GM21723 (cell line): Measurements from ENCODE around the gene UBC.
"Not testable (repeated sequence)": the region's sequence is repeated elsewhere in the genome, so short reads cannot be mapped to it uniquely, and the experiment has no call there.

Source experiments
- ATAC-seq: cut with Tn5 transposase; IDR thresholded peaks from one replicate; pipeline ENCODE4 v1.9.1; 2021; ENCODE audit warnings: mild to moderate bottlenecking, moderate library complexity; ENCODE audit not compliant: unreplicated experiment

Gene UBC

DNA sequence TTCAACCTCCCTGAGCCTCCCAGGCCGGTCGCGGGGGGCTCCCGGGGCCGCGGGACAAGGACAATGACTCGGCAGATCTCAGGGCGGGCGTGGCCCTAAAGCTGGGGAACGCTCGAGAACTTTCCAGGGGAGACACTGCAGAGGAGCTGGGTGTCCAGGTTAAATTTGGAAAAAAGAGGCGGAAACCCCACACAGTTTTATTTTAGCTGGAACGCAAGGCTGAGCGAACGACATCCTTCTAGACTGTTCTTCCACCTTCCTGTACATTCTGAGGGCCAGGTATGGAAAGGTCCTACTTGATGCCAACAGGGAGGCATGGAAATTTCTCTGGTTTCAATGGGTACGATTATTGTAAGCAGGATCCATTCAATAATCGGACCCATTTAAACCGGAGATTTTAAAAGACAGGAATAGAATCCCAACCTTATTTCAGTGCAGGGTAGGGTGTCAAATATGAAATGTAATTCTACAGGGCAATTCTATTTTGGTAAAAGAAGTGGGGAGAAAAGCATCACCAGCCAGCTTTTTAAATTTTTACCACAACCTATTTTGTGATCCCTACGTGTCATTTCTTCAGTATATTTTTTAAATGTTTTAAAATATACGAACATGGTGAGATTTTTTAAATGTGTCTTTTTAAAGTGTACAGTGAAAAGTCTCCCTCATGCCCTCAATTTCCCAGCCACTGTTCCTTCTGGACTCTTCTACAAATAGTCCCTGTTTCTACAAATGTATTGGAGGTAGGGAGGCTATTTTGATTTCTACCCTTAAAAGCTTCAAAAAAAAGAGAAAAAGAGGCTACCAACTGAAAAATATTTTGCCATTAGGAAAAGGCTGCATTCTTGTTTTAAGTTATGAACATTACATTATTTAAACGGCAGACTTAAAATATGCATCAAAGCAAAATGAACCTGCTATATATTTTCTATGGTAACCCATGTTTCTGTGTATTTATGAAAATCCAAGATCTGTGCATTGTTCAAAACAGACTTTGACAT is 1.1 kb upstream of the UBC start:
- ATAC-seq, result no peak

DNA sequence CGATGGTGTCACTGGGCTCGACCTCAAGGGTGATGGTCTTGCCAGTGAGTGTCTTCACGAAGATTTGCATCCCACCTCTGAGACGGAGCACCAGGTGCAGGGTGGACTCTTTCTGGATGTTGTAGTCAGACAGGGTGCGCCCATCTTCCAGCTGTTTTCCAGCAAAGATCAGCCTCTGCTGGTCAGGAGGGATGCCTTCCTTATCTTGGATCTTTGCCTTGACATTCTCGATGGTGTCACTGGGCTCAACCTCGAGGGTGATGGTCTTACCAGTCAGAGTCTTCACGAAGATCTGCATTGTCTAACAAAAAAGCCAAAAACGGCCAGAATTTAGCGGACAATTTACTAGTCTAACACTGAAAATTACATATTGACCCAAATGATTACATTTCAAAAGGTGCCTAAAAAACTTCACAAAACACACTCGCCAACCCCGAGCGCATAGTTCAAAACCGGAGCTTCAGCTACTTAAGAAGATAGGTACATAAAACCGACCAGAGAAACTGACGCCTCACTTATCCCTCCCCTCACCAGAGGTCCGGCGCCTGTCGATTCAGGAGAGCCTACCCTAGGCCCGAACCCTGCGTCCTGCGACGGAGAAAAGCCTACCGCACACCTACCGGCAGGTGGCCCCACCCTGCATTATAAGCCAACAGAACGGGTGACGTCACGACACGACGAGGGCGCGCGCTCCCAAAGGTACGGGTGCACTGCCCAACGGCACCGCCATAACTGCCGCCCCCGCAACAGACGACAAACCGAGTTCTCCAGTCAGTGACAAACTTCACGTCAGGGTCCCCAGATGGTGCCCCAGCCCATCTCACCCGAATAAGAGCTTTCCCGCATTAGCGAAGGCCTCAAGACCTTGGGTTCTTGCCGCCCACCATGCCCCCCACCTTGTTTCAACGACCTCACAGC is 717 bp downstream of the UBC start:
- peak; percentile 30 for ATAC-seq

DNA sequence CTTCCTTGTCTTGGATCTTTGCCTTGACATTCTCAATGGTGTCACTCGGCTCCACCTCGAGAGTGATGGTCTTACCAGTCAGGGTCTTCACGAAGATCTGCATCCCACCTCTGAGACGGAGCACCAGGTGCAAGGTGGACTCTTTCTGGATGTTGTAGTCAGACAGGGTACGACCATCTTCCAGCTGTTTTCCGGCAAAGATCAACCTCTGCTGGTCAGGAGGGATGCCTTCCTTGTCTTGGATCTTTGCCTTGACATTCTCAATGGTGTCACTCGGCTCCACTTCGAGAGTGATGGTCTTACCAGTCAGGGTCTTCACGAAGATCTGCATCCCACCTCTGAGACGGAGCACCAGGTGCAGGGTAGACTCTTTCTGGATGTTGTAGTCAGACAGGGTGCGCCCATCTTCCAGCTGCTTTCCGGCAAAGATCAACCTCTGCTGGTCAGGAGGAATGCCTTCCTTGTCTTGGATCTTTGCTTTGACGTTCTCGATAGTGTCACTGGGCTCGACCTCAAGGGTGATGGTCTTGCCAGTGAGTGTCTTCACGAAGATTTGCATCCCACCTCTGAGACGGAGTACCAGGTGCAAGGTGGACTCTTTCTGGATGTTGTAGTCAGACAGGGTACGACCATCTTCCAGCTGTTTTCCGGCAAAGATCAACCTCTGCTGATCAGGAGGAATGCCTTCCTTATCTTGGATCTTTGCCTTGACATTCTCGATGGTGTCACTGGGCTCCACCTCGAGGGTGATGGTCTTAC is 1.7 kb downstream of the UBC start:
- not testable (repeated sequence) for ATAC-seq

DNA sequence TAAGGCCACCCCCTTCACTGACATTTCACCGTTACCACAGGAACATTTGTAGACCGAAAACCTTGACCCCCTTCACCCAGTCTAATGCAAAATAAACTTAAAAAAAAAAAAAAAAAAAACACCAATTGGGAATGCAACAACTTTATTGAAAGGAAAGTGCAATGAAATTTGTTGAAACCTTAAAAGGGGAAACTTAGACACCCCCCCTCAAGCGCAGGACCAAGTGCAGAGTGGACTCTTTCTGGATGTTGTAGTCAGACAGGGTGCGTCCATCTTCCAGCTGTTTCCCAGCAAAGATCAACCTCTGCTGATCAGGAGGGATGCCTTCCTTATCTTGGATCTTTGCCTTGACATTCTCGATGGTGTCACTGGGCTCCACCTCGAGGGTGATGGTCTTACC is 2.9 kb downstream of the UBC start:
- not testable (repeated sequence) for ATAC-seq

DNA sequence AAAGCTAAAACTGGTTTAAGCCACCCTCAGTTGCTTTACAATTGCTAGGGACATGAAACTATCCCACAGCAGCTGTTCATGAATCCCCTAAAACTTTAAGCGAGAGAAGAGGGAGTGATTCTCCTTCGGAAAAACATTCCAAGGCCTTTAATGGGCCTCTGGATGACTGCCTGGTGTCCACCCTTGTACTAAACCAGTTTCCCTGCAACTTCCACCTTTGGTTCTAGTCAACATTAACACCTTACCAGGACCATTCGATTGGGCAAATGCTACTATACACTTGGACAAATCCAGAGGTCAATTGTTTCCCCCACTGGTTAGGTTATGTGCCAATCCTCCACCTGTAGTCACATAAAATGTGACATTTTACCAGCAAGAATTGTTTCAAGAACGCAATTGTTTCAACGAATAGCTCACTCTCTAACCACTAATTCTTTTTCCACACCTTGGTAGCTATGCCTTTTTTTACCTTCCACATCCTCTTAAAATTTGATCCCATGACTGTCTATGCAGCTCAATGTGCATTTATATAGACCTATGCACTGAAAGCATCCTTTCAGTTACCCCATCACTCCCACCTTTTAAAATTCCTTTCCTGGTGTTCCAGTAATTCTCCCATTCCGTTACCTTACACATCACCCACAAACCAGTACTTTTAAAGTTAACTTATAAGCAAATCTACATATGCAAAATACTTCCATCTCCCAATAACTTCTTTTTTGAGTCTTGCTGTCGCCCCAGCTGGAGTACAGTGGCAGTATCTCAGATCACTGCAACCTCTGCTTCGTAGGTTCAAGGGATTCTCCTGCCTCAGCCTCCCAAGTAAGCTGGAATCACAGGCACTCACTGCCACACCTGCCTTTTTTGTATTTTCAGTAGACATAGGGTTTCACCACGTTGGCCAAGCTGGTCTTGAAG is 3.6 kb downstream of the UBC start:
- no peak for ATAC-seq

DNA sequence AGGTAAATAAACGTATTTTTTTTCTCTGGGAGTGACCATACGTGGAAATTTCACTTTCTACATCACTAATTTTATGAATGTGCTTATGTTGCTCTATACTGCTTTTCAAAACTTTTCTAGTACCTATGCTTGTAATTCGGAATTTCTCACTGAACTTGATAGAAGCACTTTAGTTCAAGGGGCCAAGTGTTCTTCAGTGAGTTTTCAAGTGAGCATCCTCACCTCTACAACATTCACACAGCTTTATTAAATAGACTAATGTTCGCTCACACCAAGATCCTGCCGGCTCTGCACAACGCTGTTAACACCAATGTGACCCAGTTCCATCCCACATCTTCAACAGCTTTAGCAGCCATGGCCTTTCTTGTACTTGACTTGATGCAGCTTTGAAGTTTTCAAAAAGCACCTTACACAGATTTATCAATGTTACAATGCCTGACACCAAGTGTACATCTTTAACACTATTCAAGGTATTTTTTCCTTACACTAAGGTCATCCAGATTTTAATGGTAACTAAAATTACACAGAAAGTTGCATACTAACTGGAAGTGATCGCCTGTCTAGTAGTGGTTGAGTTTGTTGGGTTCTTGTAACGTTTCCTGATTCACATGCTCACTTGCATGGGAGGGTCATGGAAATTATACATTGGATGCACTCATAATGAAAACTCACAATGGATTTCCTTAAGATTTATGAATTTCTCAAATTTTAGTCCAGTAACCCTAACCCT is 4.5 kb downstream of the UBC start:
- ATAC-seq, result no peak

DNA sequence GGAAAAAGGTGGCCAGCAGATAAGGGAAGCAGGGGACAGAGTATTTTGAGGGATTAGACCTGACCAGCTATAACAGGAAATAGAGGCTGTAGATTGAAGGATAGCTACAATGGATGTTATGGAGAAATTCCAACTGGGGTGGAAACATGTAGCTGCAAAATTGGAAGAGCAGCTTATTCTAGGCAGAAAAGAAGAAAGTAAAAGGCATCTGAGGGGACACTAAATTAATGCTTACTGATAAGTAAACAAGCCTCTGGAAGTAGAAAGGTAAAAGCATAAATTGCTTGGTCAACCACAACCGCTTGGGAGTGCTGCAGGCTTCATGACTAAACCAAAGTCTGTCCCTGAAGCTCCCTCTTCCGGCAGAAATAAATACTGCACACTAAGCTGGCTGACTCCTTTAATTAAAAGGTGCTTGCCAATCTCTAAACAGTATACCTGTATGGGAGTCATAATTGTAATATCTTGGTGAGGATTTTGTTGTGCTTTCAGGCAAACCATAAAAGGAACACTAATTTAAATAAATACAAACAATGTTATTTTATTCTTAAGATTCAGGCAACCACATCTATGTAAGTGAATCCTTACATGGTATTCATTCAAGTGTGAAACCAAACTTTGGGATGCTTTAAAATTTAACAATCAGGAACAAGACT is 7.7 kb downstream of the UBC start:
- peak; percentile 61 for ATAC-seq

DNA sequence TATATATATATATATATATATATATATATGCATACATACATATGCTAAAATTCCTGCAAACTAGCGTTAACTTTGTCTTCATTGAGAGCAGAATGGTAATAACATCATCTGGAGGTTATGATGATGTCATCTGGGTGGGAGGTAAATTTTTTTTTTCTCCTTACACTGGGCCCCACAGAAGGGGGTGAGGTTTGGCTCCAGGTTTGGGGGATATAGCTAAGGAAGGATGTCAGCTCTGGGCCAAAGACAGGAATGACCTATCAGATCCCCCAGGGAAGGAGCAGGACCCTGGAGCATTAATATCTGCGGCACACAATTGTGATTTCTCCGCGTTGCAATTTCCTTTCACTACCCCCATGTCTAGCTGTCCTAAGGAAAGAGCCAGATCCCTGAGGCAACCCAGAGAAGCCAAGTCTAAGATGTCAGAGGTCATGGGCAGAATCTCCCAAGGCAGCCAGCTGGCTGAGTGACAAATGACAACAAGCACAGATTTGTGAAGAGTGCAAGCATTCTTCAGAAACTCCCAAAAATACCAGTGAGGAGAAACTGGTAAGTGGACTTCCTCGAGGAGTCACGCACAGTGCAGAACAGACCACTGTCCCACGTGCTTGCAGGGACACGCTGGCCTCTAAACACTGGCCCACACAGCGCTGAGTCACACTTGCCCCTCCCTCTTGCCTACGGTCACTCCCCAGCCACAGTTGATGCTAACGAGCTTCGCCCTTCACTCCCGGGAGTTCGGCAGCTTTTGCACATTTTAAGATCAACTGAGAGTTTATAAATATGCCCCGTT is 9.9 kb downstream of the UBC start:
- ATAC-seq, result no peak

DNA sequence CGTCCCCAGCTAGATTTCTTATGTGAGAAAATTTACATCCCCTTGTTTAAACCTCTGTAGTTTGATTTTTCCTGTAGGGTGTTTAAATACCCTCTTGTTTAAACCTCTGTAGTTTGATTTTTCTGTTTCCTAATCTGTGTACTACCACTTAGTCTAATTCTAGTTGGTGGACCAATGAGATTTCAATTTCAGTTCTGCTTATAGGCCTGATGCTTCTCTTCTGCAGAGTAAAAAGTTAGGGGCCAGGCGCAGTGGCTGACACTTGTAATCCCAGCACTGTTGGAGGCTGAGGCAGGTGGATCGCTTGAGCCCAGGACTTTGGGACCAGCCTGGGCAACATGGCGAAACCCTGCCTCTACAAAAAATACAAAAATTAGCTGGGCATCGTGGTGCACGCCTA is 11.5 kb downstream of the UBC start:
- ATAC-seq, result peak; percentile 42

DNA sequence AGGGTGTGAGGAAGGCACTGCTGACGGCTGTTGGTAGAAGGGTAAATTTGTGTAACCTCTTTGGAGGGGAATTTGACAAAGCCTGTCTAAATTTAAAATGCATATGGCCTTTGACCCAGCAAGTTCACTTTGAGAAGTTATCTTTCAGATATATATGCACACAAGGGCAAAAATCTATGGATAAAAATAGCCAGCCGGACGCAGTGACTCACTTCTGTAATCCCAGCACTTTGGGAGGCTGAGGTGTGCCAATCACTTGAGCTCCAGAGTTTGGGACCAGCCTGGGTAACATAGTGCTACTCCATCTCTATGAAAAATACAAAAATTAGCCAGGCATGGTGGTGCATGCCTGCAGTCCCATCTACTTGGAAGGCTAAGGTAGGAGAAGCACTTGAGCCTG is 13.4 kb downstream of the UBC start:
- ATAC-seq, result no peak

DNA sequence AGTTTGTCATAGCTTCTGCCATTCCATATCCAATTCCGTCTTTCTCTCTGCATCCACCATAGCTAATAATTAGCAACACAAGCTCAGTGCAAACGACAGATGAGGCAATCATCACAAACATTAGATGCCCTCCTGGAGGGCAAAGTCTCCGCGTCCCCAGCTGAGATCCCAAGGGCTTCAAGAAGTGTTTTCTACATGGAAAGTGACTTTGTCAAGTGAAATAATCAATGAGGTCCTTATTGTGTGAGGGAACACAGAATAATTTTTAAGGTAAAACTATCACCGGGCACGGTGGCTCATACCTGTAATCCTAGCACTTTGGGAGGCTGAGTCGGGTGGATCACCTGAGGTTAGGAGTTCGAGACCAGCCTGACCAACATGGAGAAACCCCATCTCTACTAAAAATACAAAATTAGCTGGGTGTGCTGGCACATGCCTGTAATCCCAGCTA is 14.1 kb downstream of the UBC start:
- ATAC-seq, result not testable (repeated sequence)

DNA sequence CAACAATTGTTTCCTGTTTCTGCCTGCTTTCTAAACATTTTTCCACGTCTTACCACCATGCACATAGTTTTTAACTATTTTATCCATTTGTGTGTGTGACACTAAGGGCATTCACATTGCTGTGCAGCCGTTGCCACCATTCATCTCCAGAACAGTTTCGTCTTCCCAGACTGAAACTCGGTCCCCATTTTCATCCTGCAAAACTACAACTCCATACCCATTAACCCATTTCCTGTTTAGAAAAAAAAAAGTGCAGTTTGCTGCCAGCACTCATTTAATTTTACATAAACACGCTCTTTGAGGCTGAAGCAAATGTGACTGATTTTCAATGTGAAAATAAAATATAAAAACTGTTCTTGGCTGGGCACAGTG is 15.5 kb downstream of the UBC start:
- no peak for ATAC-seq

DNA sequence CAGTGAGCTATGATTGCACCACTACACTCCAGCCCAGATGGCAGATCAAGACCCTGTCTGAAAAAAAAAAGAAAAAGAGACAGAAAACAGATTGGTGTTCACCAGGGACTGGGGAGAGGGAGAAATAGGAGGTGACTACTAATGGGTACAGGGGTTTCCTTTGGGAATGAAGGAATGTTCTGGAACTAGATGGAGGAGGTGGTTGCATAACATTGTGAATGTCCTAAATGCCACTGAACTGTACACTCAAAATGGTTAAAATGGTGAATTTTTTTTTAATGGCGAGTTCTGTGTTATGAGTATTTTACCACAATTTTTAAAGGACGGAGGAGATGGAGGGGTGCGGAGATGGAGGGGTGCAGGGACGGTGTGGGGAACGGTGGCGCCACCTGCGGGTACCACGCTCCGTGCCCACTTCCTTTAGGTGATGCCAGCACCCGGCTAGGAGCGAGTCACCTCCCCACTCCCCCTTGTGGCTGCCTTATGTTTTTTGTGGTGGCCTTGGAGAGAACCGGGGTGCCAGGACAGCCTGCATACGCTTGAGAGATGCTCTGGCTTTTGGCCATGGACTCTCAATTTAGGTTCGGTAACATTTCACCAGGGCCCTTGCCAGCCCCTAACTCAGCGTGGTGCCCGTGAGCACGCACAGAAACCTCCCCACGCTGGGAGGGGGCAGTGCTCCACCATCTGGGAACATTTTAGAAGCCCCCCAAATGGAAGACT is 16.1 kb downstream of the UBC start:
- peak; percentile 37 for ATAC-seq

DNA sequence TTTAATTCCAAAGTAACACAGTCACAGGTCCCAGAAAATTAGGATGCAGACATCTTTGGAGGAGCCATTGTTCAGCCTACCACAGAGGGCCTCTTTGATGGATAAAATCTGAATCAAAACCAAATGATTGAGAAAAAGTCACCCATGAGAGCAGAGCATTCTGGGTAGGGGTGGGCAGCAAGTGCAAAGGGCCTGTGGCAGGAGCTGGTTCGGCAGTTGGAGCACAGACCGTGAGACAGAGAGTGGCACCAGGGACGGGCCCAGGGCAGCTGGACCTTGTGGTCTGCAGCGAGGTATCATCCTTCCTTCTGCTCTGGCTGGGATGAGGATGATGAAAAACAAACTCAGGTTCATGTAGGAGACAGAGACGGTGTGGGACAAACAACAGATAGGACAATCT is 18.0 kb downstream of the UBC start:
- ATAC-seq, result no peak

DNA sequence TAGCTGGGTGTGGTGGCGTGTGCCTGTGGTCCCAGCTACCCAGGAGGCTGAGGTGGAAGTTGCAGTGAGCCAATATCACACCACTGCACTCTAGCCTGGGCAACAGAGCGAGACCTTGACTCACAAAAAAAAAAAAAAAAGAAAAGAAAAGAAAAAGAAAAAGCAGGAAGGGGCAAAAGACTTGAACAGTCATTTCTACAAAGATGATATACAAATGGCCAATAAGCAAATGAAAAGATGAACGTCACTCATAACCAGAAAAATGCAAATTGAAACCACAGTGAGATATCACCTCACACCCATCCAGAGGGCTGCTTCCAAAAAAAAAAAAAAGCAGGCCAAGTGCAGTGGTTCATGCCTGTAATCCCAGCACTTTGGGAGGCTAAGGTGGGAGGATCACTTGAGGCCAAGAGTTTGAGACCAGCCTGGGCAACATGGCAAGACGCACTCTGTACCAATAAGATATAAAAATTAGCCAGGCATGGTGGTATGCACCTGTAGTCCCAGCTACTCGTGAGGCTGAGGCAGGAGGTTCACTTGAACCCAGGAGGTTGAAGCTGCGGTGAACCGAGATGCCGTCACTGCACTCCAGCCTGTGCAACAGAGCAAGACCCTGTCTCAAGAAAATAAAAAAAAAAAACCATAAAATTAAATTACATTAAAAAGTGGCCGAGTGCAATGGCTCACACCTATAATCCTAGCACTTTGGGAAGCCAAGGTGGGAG is 20.5 kb downstream of the UBC start:
- peak; percentile 58 for ATAC-seq

DNA sequence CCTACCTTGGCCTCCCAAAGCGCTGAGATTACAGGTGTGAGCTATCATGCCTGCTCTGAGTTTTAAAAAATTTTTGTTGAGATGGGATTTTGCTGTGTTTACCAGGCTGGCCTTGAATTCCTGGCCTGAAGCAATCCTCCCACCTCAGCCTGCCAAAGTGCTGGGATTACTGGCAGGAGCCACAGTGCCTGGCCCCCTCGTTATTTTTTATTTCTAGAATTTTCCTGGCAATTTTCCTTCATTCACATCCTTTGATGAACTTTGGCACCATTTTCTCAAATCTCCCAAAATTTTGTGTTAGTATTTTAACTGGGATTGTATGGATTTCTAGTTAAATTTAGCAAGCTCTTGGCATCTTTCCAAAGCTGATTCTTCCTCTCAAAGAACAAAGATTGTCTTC is 26.2 kb downstream of the UBC start:
- ATAC-seq, result no peak

DNA sequence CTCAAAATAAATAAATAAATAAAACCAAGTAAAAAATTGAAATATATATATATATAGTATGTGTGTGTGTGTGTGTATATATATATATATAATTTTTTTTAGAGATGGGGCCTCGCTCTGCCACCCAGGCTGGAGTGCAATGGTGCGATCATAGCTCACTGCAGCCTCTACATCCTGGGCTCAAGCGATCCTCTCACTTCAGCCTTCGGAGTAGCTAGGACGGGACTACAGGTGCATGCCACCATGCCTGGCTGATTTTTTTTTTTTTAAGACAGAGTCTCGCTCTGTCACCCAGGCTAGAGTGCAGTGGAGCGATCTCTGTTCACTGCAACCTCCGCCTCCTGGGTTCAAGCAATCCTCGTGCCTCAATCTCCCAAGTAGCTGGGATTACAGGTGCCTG is 26.7 kb downstream of the UBC start:
- ATAC-seq, result not testable (repeated sequence)
